ENCODE data around the gene TIAM2.

DNA sequence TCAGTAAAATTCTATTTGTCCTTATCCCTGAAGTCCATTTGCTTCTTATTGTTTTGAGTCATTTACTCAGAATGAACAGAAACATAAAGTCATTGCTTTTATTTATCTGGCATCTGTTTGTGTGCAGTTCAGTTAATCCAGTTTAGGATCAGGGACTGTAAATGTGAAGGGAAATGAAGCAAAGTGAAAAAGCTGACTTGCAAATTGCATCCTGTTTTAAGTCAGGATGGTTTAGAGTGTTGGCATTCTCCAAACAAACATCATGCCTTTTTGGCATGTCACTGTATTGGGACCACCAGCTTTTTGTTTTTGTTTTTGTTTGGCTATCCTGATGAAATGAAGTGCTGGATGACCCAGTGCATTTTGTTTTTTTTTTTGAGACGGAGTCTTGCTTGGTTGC, 168.5 kb downstream of the TIAM2 start:
- TF ChIP-seq CTCF (IDR thresholded peaks at IDR 0.05; ENCODE audit: borderline replicate concordance, extremely low read depth, low read length, poor library complexity, severe bottlenecking) (no peak), EZH2 (IDR thresholded peaks at IDR 0.05; ENCODE audit: borderline replicate concordance, low read depth, low read length, severe bottlenecking) (no peak)

All from DND-41 (cell line).